GM19468 (cell line): Measurements from ENCODE around the gene EPHA4.

Experiments
- ATAC-seq: cut with Tn5 transposase; IDR thresholded peaks from one replicate; pipeline ENCODE4 v1.9.1; 2021; ENCODE audit warnings: mild to moderate bottlenecking, moderate library complexity, moderate number of reproducible peaks; ENCODE audit not compliant: unreplicated experiment; ENCODE audit errors: extremely low read depth

EPHA4 gene

GRCh38 chr2:221482666-221483455 is 89.2 kb downstream of the EPHA4 start:
- ATAC-seq = no peak

DNA sequence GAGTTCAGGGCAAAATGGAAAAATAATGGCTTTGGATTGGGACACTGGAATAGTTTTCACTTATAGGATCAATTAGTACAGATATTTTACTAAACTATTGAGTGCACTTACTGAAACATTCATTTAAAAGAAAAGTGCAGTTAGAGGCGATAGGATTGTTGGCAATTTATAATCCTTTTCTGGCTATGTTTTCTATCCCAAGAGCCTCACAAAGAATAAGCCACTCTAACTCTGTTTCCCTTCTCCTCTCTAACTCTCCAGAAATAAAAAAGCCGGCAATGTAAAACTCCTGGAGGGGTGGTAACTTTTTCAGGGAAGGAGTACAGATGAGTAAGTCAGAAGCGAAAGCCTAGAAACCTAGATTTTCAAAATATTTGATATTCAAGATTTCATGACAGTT is 91.3 kb downstream of the EPHA4 start:
- ATAC-seq = no peak

- ATAC-seq = no peak
Observed at GRCh38 chr2:221480163-221480562, 91.9 kb downstream of the EPHA4 start.

DNA sequence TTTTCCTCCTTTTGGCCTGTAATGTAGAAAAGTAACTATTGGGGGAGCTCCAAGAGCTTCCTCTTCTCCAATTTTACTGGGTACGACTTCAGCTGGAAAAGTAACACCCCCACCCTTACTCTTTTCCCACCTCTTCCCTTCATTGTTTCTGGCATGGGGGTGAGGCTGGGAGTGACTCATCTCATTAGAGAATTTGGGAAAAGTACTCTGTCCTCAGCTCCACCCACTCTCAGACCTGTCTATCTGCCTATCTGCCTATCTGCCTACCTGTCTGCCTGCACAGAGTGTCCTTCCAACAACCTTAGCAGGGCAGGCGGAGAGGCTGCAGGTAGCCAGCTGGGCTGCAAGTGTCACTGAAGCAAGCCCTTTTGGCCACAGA is 93.6 kb downstream of the EPHA4 start:
- ATAC-seq = no peak

DNA sequence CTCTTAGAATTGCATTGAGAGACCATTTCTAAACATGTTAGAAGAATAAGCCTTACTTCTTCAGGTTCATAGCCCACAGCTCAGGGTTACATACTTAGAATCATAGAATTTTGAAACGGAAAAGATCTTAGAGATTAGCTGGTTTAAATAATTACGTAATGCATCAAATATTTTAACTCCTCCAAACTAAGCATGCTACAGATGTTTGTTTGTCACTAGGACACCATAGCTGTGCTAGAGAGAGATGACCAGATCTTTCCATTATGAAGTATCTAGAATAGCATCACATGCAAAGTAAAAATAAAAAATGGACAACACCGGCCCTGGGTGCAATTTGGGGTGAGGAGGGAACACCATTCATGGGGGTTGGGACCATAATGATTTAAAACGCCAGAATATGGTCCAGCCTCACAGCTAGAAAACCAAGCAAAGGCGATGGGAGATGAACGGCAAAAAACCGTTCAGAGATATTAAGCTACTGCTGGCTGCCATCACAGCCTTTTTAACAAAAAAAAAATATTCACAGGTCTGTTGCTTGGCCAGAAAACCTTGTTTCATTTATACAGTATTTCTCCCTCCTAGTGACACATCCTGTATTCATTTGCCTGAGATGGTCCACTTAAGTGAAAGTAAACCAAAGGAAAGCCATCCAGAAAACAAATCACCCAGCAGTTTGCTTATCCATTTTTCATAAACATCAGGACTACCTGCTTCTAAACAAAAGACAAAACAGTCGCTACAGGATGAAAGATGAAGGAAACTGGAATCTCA is 94.2 kb downstream of the EPHA4 start:
- ATAC-seq = no peak

DNA sequence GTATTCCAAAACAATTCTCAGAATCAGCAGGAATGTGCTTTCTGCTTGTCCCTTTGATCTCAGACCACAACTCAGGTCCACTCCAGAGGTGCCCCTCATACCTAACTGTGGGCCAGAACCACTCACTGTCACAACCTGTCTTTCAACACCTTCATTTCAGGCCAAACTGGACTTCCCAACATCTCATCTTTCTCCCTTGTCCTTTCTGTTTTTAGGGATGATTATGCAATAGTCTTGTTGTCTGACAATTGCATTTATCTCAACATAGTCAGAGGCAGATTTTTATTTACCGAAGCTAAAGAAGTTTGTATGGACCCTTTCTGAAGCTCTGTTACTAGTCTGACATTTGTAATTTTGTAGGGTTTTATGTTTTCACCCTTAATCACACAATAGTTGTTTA is 95.9 kb downstream of the EPHA4 start:
- no peak for ATAC-seq

- no peak for ATAC-seq
Observed at GRCh38 chr2:221473451-221473850, 98.7 kb downstream of the EPHA4 start.

DNA sequence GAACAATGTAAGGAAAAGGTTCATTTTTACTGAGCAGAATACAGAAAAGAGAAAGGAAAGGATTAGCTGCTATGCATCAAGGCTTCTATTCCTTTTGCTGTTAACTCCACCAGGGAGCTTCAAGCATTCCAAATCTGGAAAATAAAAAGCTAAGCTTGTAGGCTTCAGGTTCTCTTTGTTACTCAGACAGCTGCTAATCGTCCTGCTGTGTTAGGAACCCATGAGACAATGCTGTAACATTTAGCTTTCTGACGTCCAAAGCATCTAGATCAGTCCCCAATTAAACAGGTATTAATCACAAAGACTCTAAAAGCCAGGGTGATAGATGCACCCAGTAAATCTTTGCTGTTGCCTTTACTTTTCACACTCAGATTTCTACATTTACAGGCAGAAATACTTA is 103.8 kb downstream of the EPHA4 start:
- no peak for ATAC-seq

- ATAC-seq = no peak
Observed at GRCh38 chr2:221467610-221468009, 104.5 kb downstream of the EPHA4 start.

DNA sequence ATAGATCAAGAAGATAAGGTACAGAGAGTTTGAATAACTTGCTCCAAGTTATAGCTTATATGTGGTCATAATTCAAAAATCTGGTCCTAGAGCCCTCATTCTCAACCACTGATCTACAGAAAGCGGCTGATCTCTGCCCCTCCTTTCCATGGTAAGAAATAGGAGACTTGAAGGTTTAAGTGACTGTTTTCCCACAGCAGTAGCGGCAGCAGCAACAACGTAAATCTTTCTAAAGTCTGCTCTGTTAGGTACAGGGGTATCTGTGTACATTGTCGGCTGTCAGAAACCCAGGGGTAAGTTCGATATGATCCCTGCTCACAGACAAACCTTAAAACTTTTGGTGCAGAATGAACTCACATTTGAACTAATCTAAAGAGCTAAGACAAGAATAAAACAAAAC is 105.4 kb downstream of the EPHA4 start:
- ATAC-seq = no peak

DNA sequence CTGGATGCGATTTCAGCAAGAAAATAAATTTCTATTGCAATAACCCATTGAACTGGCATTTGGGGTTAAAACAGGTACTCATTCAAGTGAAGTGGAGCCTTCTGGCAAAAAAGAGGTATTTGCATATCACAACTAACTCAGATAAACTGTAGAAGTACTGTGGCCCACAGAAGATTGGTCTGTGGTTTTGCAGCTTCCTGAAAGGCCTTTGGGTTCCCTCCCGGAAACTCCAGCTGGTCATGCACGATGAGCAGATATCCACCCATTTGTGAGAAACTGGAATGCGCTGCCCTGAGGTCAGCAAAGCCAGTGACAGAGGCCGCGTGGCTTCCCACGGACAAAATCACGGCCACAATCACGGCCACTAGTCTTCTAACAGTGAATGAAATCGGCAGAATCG is 106.3 kb downstream of the EPHA4 start:
- ATAC-seq = no peak

GRCh38 chr2:221464971-221465370 is 107.1 kb downstream of the EPHA4 start:
- ATAC-seq = no peak

DNA sequence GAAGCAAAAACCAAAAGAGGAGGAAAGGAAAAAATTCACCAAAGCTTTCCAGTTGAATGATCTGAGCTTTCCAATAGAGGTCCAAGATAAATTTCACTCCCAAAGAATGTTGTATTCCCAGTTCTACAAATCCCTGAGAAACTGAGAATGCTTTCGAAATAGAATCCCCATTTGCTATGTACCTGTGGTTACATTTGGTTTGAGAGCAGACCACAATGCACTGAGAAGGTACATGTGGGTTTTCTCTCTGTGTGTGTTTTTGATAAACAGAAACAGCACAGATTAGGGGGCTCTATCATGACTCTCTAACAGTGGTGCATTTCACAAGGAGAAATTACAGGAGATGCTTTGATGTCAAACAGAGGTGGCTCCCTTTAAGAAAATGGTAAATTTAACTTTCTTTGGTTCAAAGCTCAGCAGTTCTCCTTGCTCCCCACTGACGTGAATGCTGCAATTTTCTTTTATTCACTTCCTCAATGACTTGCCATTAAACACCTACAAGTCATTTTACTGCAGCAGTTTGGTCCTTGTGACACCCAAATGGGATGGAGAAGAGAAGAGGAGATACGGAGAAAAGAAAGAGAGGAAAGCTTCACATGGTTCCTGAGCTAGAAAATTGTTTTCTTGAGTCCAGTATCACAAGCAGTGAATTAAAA is 108.7 kb downstream of the EPHA4 start:
- no peak for ATAC-seq

DNA sequence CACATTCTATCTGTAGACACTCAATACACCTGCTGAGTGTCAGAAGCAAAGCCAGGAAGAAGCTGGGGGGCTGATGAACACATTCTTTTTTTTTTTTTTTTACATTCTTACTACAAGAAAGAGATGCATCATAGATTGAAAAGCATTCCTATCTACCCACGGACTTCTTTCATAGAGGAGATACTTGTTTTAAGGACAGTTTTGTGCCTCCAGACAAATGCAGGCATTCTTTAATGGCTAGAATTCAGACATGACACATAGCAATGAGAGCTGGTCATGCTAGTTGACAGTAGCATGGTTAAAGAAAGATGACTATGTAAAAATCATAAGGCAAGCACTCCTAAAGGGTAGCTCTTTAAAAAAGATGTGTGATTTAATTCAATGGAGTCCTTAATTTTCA is 110.2 kb downstream of the EPHA4 start:
- ATAC-seq = no peak

GRCh38 chr2:221460136-221460535 is 112.0 kb downstream of the EPHA4 start:
- ATAC-seq = no peak

DNA sequence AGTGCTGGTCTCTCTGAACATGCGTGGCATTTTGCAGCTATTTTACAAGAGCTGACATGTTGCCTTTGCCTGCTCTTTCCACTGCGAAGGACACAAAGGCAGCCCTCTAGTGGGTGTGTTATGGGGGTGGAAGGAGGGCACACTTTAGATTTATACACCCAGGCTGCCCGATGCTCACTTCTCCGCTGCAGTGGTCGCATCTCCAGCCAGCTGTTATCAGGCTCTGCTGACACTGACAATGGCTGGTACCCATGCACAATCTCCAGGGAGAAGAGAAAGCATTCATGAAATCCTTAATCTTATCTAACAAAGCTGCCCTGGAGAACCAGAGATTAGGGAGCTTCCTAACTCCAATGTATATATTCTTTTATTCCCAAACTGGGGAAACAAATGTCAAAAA is 113.5 kb downstream of the EPHA4 start:
- no peak for ATAC-seq

DNA sequence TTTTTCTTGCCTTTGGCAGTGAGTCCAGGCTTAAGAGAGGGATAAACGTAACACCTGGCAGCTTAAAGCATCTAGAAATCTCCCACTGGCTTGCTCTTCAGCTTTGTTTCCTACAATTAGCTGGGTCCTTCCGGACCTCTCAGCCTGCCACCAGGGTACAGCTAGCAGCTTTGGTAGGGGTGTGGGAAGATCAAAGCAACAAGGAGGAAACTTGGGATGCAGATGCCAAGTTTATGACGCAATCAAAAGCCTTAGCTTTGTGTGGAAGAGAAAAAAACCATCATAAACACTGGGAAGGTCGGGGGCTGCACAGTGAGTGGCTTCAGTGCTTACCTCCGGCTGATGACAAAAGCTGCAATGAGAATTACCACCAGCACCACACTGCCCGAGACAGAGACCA is 116.9 kb downstream of the EPHA4 start:
- ATAC-seq = no peak

GRCh38 chr2:221454459-221455105 is 117.5 kb downstream of the EPHA4 start:
- ATAC-seq = no peak

DNA sequence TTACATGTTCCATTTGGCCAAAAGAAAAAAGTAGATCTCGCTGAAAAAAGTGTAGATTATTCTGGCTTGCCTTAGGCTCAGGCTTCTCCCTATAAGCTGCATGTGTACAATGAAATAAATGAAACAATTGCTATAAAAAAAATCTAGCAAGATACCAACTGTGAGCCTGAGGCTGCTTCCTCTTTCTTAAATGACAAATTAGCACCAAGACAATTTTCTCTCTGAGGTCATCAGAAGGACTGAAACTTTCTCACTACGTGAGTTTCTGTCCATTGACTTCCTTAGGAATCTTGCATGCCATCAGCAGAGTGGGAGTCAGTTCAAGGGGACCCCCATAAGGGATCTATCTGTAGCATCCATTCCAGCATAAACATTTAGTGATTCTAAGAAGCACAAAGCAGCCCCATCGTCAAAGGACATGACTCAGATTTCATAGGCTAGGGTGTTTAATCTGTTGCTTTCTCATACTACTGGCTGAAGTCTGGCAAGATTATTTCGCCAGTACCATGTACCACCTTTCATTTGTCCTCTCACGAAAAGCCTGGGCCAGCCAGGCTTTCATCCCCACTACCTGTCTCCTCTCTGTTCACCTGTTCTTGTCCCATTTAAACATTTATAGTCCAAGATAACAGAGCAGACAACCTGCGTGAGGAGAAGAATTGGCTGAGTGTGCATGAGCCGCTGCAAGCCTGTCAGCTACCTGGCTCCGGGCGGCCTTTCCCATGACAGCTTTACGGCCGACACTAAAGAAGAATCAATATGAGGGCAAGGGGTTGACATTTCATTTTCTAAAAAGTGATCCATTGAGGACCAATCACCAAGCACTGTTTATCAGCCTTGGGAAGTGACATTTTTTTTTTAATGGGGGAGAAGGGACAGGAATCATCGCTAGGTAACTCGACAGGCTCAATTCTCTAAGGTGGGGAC is 120.0 kb downstream of the EPHA4 start:
- no peak for ATAC-seq

- ATAC-seq = no peak
Observed at GRCh38 chr2:221450280-221450679, 121.8 kb downstream of the EPHA4 start.
